NOMO-1 treated with dmso at 0.1 percent for 144 hours (cell line): ENCODE measurements around the gene THRB.

Source experiments
- DNase-seq: peaks from one replicate; lab custom pipeline; 2025; ENCODE audit not compliant: unreplicated experiment; lab: John Stamatoyannopoulos, UW

Gene THRB

DNA sequence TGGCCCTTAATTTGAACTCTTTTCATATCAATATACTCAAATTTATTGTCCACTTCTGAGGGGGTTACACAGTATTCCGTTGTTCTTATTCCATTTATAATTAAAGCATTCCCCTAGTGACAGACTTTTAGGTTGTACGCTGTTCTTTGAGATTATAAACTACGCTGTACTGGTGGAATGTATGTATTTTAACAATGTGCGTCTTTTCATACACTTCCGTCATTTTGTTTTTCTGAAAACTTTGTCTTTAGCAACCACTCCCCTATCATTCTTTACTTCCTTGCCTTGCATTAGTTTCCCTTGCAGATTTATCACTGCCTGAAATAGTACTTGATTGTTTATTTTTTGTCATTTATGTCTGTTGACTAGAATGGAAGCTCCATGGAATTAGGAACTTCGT is 137.0 kb downstream of the THRB start:
- no peak for DNase-seq

DNA sequence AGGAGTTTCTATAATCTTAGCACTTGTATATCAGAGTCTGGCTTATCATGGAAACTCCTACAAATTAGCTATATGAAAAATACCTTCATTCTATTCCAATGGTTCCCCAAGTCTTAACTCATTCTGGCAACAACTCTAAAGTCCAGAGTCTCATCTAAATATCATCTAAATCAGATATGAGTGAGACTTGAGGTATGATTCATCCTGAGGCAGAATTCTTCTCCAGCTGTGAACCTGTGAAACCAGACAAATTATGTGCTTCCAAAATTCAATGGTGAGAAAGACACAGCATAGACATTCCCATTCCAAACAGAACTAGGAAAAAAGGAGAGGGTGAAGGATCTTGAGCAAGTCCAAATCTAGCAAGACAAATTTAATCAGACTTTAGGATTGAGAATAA is 138.8 kb downstream of the THRB start:
- DNase-seq: no peak

DNA sequence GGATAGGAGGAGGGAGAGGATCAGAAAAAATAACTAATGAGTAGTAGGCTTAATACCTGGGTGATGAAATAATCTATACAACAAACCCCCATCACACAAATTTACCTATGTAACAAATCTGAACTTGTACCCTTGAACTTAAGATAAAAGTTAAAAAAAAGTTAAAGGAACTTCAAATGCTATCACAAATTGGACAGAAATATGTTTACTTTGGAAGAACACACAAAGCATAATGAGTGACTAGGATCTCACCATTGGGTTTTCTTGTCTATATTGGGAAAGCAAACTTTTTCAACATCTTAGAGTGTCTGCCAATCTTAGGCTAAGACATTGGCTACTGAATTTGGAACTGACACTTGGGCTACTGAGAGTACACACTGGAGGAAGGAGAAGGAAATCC is 140.4 kb downstream of the THRB start:
- no peak for DNase-seq

DNA sequence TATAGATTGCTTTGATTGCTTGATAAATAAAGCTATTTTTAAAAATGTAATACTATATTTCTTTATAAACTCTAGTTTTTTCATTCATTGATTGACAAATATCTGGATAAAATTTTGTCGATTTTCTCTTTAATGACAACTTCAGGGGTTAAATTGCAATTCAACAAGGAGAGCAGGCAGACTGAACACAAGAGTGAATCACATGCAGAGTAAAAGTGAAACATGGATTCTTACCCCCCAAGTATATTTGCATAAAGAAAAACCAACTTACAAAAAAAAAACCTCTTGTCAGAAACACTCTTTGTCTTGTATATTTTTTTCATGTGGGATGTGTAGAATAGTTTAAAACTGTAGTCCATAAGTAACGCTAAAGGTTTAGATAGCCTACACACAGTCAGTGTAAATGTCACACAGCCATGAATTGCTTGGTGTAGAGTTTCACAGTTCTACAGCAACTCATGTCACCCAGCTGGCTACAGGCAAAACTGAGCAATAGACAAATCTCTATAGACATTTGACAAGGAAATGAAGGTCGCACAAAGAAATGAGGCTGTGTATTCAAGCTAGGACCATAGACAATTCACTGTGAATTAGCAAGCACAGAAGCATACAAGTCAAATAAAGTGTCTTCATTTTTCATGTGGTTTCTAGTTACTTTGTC is 141.6 kb downstream of the THRB start:
- no peak for DNase-seq

DNA sequence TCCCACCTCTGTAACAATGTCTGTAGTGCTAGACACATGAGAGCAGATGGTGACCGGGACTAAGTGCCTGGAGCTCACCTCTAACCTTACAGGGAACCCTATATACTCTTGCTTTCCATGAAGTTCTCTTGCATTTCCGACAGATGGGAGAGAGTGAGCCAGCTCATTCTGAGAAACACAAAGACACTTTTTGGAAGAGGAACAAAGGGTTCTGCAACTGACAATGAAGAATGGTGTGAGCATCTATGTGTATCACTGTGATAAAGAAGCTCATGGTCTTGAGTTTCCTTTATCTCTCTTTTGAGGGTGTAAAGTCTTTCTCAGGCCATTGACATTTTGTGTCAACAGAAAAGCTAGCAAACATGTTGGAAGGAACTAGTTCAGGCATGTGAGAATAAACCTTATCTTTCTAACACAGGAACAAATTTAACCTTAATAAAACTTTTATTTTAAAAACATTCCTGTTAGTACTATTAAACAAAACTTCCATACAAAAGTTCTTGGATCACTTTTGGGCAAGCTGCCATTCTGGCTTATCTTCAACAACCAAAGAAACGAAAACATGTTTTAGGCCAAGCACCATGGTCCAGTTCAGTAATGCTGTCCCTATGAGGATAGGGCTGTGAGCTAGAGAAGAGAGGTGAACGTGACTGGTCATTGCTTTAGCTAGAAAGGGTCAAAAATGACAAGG is 142.7 kb downstream of the THRB start:
- DNase-seq: no peak

DNA sequence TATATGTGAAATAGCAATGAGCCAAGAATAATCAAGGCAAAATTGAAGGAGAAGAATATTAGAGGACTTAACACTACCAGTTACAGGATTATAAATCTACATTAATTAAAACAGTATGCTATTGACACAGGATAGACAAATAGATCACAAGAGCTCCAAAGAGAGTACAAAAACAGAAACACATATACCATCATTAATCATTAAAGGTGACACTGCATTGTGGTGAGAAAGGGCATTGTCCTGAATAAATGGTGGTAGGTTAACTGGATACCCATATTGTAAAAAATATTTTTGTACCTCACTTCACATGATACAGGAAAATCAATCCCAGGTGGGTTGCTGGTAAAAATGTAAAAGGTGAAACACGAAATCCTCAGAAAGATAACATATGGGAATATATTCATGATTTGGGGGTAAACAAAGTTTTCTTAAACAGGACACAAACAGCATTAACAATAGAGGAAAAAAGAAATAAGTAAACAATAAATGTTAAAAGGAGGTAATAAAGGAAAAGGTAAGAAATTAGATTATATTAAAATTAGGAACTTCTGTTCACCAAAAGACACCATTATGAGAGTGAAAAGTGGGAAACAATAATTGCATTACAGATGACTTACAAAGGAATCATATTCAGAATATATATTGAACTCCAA is 145.2 kb downstream of the THRB start:
- DNase-seq: no peak

DNA sequence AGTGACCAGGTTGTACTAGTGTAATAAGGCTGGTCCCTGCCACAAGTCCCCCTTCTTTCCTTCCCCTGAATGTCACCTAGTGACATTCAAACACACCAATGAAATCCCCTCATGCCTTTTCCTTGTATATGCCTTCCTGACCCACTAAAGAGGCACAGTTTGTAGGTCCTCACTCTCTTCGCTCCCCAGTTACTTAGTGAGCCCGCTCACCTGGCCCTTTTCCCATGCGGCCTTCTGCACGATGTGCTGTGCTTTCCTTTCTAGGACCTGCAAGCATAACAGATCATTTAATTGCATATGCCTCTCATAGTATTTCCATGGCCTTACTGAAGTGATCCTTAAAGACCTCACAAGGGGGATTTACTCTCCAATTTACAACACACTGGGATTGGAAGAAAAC is 146.3 kb downstream of the THRB start:
- no peak for DNase-seq

DNA sequence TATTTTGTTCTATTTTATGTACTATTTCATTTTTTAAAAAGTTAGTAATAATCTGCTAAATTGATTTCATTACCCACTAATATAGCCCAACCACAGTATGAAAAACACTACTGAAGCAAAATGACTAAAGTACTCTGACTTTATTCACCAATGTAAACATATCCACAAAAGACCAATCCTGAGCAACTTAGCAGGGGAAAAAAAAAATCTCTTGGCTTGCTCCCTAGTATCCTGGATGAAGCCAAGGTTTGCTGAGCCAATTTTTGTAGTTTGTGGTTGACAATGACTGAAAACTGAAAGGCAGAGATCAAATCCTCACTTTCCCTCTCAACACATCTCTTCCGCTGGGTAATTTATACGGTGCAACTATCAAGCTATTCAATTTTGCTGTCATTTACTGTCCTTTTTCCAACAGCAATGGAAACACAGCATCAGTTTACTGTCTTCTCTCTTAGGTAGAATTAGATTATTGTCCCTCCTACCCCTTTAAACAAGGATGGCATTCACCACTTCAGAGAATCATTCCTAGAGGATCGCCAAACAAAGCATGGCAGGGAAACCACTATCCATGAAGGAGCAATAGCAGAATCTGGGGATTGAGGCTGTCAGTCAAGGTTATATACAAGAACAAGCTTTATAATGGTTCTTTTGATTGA is 149.7 kb downstream of the THRB start:
- DNase-seq: no peak

DNA sequence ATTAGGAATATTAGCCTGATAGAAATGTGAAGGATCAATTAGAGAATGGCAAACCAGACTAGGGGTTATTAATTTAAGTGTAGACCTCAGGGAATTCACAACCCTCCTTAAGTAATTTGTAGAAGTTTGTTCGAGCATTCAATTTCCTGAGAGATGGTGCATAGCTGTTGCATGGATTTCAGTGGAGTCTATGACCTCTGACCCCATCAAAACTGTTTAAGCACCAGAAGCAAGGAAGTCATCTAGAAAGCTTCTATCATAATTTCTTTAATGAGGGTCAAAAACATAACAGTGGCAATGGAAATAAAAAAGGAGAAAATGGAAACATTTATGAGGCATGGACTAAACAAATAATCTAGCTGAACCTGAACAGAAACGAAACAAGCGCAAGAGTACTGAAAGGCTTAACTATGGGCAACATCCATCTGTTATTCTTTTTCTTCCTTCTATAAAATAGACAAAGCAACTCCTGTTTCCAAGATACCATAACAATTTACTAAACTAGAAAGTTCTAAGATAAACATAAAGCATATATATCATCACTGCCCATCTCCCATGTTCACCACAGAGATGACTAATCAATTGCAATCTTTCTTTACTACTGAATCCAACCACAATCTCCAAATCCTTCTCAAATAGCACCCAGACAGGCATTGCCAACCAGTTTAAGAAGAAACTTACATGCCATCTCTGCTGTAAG is 151.4 kb downstream of the THRB start:
- no peak for DNase-seq

DNA sequence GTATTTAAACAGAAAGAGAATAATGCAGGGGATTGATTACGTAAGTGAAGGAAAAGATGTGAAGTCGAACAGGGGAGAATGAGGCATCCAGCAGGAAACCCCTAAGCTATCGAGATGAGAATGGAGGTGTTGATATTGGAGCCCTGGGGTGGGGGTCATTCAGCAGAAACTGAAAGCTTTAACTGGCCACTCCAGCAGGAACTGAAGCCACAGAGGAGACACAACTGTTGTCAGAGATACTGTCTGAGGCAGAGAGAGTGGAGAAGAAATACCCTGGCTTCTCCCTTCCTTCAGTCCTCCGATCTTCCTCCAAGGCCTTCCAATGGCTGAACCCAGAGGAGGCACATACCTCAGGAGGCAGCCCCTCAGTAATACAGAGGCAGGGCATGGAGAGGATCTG is 152.4 kb downstream of the THRB start:
- DNase-seq: no peak

DNA sequence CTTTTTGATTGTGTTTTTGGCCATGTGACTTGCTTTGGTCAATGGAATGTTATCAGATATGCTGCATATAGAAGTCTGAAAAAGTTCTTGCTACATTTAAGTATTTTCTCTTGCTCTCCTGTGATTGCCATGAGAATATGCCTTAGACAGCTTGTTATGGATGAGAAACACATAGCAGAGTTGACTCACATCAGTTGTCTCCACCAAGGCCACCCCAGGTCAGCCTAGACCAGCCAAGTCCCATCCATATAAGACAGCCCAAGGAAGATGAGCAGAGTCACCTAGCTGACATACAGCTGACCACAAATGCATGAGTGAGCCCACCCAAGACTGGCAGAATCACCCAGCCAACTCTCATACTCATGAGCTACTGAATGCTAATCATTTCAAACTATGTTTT is 153.0 kb downstream of the THRB start:
- DNase-seq: no peak

DNA sequence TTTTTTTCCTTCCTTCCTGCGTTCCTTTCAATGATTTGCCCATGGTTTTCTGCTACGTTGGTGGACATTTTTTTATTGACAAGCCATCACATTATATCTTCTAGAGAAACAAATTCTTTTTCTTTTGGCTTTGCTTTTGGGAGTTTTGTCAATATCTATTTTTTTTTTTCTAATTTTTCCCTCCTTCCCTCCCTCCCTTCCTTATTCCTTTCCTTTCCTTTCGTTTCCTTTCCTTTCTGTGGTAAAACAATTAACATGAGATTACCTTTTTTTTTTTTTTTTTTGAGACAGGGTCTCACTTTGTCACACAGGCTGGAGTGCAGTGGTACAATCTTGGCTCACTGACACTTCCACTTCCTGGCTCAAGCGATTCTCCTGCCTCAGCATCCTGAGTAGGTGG is 153.7 kb downstream of the THRB start:
- no peak for DNase-seq

DNA sequence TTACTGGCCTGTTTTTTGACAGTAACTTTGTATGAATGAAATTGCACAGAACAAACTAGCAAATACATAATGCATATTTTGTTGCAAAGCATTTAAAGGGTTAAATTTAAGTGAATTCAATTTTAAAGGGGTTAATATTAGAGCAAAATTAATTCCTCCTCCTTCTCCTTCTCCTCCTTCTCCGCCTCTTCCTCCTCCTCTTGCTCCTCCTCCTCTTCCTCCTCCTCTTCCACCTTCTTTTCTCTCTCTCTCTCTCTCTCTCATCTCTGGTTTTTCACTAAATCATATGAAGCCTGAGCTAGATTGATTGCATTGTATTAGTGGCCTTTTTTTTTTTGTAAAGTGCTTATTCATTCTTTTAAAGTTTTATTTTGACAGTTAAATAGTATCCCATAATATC is 154.5 kb downstream of the THRB start:
- DNase-seq: no peak

DNA sequence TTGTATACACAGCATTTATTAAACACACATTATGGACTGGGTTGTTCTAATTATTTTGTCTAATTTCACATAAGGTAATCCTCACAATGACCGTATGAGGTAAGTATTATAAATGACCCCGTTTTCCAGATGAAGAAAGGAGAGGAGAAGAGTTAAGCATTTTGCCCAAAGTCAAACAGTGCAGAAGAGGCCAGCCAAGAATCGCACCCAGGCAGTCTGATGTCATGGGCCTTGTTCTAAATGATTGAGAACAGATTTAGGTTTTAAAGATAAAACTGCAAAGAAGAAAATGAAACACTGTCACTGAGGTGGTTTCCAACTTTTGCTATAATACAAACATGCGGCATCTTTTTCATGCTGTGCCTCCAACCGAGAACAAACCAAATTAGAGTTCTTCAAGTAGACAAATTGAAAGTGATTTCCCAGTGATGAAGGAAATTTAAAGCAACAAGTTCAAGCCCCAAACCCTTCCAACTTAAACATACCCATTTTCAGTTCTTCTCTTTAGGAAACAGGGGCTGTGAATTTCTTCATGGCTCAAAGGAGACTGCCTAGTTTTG is 155.3 kb downstream of the THRB start:
- no peak for DNase-seq

DNA sequence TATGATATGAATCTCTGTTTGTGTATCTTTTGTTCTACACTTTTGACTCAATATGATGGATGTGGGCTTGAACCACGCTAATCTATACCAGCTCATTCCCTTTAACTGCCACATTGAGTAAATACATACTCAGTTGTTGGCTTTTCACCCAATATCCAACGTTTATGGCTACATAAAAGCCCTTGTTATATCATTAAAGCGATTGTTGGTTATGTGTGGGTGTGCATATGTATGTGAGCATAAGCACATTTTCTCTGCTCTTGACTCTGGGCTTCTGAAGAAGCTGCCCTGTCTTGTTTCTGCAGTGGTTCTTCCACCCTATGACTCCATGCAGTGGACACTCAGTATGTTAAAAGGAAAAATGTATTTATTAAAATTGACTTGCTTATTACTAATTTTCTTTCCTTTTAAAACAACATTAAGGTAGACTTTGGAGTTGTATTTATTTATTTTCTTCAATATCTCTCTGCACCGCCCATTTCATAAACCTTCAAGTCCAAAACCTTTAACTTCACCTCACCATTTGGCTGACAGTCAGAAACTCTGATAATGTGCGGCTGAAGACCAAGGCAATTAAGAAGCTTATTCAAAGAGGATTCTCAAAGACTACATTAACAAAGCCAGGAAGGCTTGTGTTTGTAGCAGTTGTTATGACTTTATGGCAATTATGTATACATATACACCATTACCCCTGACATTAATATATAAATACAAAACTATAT is 156.1 kb downstream of the THRB start:
- DNase-seq: no peak

DNA sequence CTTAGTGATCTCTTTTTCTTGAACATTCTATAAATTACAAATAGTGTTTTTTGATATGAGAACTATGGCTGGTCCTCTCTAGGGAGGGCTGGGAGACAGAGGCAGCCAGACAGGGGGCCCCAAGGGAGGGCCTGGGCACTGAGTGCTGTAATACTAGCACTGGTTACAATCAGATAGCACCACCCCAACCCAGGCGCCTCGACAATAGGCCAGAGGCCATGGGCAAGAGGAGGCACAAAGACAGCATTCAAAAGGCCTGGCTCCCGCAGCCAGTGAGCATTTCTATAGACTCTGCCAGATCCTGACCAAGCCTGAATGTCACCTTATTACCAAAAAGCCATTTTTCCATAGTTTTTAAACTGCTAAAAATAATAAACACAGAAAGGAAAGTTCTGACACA is 158.5 kb downstream of the THRB start:
- DNase-seq: no peak

DNA sequence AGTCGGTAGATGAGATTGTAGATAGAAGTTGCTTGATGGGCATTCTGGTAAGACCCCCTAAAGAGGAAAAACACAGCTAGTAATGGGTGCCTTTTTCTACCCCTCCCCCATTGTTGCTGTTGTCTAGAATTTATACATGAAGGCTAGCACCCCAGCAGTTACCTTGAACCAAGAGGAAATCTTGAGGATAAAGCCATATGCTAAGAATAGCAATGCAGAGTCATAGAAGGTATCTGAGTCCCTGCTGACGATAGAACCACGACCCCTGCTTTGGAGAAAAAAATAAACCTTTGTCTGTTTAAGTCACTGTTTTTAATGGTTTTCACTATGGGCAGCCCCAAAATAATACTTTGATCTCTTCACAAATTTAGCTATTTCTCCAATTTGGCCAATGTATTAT is 162.6 kb downstream of the THRB start:
- DNase-seq: no peak

DNA sequence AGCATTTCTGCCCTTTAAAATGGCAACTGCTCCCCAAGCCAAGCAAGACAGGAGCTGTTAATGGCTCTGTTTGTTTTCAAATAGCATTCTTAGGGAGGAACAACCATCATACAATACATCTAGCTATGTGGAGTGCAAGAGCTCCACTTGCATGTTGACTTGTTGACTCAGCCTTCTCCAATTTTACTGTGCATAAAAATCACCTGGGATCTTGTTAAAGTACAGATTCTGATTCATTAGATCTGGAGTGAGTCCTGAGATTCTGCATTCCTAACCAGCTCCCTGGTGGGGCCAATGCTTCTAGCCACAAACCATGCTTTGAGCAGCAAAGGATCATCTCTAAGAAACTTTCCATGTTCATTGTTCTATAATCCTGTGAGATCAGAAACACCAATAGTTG is 171.4 kb downstream of the THRB start:
- DNase-seq: no peak

DNA sequence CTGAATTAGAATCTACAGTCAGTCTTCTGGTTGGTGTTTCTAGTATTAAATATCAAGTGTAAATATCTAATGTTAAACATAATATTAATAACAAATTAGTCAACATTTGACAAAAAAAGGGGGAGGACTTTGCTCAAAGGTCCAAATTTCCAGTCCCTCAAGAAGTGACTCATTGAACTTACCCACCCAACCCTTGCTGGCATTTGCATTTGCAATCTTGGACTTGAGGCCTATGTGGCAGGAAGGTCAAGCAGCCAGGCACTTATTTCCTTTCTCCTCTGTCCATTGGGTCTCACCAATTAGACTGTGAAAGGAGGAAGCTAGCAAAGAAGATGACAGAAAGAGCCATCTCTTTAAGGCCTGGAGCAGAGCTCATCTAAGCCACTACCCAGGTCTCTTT is 174.0 kb downstream of the THRB start:
- DNase-seq: no peak

DNA sequence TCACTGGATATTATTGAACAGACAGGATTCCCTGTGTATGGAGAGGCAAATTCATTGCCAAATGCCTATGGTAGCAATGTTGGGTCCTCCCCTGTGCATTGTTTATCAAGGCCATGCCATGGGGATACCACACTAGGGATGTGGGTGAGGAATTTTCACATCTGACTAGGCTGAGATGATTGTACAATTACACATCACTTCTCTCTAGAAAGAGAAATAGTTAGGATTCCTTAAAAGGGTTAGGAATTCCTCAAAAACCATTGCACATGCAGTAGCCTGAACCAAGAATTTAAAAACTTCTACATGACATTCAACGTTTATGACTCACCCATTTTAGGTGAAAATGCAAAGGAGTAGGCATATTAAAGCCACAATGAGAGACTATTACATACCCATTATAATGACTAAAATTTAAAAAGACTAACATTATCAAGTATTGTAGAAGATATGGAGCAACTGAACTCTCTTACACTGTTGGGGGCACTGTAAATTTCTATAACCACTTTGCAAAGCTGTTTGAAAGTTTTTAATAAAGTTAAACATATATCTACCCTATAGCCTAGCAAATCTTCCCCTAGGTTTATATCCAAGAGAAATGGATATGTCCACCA is 175.9 kb downstream of the THRB start:
- no peak for DNase-seq
